Measurements from ENCODE around the gene CTSL.
A peak's percentile ranks its signal among the peaks of the same experiment; 100 is the strongest.

CTSL gene

DNA sequence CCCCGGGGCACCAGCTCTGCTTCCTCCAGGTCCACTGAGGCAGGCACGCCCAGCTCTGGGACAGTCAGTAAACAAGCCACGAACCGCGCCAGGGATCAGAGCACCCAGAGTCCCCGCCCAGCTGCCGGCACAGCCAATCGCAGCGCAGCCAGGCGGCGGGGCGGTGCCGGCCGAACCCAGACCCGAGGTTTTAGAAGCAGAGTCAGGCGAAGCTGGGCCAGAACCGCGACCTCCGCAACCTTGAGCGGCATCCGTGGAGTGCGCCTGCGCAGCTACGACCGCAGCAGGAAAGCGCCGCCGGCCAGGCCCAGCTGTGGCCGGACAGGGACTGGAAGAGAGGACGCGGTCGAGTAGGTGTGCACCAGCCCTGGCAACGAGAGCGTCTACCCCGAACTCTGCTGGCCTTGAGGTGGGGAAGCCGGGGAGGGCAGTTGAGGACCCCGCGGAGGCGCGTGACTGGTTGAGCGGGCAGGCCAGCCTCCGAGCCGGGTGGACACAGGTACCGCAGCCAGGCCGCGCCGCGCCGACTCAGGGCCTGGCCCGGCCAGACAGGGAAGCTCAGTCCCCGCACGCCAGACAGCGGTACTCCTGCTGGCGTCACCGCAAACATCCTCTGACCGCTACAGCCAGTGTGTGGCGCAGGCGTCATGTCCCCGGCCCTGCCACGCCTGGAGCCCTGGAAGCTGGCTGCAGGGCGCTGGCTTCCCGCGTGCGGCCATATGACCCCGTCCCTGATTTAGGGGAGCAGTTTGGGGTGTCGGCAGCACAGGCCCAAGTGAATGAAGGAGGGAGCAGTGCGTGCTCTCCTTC, at the start of gene CTSL:
Gene CTSL, plus strand, starts transcription at position 220 of the 810 bp plus-strand sequence. CDS start 1,485 bp downstream, outside the sequence.
- DNase-seq, result peak; percentile 63

DNA sequence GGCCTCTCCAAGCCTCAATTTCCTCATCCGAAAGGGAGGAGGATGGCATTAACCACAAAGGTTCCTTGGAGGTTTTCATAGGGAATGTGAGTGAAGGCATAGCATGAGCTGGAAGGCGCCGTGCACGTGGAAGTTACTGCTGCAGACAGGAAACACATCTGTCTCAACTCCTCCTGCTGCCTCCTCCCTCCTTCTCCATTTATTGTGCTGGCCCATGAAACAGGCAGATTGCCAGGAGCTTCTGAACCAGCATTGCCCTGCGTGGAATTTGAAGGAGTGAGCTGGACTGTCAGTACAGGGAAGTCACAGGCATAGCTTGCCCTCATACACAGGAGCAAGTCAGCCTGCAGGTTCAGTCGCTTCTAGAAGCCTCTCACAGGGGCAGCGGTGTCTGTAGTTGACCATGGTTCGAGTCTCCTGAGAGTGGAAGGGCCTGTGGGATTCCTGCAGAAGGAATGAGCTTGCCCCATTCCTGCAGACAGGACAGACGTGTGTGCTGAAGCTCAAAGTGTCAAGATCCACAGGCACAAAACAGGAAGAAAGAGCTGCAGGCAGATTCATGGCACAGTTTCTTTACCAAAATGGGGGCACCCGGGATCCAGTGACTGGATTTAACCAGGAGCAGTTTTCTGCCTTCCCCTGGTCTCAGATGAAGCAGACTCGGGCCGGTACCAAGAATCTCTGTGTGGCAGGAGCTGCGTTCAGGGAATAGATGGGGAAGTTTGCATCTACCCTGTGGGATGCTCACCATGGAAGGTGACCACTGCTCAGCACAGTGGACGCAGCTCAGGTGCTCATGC, 48.7 kb upstream of the CTSL start:
- DNase-seq, result no peak

GRCh38 chr9:87677776-87678587, 47.9 kb upstream of the CTSL start:
- DNase-seq, result no peak

GRCh38 chr9:87678650-87679355, 47.1 kb upstream of the CTSL start:
- DNase-seq, result no peak

- no peak for DNase-seq
Measured at GRCh38 chr9:87681271-87682061, 44.5 kb upstream of the CTSL start.

GRCh38 chr9:87682085-87682484, 43.8 kb upstream of the CTSL start:
- no peak for DNase-seq

DNA sequence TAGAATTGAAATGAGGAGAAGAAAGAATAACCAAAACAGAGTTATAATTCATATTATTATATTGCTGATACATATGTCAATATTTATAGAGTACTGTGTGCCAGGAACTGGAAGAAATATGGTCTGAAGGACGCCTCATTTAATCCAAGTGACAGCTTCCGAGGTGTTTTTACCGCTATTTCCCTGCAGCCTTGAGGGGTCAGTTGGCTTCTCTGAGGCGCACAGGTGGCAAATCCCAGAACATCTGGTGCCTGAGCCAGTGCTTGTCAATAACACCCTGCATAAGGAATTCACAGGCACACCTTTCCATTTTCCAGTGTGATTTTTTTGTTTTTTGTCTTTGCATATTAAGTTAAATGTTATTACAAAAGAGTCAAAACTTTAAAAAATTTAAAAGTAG, 43.3 kb upstream of the CTSL start:
- no peak for DNase-seq

DNA sequence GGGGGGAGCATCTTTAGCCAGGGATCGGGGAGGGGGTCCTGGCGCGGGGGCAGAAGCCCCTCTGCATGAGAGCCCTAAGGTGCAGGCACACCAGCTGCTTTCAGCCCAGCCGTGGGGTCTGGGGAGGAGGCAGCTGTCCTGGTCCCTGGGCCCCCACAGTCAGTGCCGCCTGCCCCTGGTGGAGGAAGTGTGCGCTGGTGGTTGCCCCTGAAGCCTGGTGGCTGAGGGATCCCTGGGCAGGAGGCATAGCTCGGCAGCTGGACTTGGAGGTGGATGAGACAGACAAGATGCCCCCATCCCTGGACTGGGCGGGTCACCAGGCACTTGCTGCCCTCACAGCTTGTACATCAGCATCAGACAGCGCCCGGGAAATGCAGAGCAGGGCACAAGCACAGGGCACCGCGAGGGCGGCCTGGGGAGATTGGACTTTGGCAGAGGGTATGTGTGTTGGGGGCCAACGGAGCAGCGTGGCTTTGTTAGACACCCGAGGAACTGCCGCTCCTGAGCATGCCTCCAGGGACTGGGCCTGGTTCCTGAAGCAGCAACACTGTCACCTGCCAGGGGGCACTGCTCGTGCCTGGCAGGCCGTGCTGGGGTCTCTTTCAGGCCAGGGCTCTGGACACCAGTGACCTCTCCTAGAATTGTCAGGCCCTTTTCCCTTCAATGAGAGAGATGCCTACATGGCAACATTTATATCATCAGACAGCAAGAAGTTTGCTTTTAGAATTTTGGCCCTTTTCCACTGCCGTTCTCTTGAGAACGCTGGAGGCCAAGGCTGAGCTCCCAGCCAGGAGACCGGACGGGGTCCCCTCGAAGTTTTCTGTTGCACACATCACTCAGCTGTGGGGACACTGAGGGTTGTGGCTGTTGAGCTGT, 41.9 kb upstream of the CTSL start:
- DNase-seq, result no peak

GRCh38 chr9:87684627-87685219, 41.2 kb upstream of the CTSL start:
- no peak for DNase-seq

- DNase-seq, result no peak
Measured at GRCh38 chr9:87685441-87685840, 40.5 kb upstream of the CTSL start.

- no peak for DNase-seq
Measured at GRCh38 chr9:87685871-87686519, 39.9 kb upstream of the CTSL start.

DNA sequence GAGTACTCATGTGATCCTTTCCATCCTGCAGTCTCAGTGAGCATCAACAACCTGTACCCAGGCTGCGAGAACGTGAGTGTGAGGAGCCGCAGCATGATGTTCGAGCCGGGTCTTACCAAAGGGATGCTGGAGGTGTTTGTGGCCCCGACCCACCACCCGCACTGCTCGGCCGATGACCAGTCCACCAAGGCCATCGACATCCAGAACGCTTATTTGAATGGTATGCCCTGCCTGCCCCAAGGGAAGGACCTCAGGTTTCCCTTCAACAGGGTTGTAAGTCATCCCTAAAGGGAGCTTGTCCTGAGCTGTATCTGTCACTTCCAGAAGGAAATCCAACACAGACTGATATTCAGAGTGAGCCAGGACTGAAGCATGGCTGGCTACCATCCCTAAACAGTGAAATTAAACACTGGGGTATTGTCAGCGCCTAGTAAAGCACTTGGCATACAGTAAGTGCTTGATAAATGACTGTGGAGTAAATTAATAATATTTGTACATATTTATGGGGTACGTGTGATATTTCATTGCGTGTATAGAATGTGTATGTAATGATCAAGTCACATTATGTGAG, 39.3 kb upstream of the CTSL start:
- DNase-seq, result no peak

DNA sequence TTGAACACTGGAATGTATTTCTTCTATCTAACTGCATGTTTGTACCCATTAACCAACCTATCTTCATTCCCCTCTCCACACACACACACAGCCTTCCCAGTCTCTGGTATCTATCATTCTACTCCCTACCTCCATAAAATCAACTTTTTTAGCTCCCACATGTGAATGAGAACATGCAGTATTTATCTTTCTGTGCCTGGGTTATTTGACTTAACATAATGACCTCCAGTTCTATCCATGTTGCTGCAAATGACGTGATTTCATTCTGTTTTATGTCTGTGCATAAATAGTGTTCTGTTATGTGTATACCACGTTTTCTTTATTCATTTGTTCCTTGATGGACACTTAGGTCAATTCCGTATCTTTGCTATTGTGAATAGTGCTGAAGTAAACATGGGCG, 38.7 kb upstream of the CTSL start:
- no peak for DNase-seq

- no peak for DNase-seq
Measured at GRCh38 chr9:87694236-87694755, 31.6 kb upstream of the CTSL start.

DNA sequence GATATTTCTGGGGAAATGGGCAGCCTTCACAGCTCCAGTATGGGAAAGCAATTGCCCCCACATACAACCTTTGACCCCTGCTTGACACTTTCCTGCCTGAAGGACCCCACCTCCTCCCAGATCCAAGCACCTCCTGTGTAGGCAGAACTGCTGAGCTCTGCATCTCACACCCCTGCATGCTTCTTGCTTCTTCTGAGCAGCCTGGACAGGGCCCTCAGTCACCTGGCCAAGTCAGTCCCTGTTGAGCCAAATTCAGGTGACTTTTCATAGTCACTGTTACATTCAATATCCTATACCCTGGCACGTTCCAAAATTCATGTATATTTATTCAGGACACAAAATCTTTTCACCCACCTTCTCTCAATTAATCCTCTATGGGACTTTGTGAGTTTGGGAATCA, 30.4 kb upstream of the CTSL start:
- DNase-seq, result no peak

DNA sequence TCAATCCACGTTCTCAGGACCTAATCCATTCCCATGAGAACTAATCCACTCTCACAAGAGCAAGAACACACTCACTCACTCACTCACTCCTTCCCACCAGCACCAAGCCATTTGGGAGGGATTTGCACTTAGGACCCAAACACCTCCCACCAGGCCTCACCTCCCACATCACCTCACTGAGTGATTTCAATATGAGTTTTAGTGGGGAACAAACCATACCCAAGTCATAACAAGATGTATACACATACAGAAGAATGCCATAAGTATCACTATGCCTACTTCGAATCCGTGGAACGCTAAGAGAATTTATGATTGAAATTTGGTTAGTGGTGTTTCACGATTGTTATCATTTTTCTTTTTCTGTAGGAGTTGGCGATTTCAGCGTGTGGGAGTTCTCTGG, 29.3 kb upstream of the CTSL start:
- no peak for DNase-seq

DNA sequence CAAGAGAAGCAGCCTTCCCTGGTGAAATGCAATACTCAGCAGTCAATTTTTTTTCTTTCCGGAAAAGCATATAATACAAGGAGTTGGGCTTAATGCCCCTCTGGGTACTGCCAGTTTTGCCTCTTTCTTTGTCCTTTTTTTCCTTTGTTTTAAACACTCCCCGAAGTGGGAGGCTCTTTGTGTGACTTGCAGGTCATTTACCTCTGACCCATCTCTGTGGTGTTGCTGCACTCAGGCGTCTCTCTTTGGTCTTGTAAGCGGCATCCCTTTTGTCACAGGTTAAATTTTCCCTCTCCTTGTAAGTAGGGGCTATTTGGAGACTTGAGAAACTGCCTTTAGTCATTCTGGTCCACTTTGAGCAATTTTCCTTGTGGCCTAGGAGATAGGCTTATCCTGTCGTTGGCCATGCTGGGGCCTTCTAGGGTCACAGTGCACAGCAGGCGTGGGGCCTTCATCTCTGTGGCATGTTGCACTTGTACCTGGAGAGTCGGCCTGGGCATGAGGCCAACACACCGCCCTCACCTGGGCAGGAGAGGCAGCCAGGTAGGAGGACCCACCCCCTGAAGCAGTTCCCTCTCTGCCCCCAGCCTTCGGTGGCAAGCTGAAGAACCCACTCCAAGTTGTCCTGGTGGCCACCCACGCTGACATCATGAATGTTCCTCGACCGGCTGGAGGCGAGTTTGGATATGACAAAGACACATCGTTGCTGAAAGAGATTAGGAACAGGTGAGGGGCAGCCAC, 27.7 kb upstream of the CTSL start:
- no peak for DNase-seq

DNA sequence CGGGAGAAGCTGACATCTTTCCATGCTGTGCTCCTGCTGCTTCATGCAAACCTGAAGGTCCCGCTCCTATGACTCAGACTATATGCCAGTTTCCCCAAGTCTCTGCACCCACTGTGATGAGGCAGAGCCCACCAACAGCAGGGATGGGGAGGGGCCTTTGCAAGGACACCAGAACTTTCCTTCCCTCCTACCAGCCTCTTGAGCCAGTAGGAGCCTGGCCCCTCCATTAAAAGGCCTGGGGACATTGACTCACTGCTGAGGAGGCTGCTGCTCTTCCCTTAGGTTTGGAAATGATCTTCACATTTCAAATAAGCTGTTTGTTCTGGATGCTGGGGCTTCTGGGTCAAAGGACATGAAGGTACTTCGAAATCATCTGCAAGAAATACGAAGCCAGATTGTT, 26.1 kb upstream of the CTSL start:
- no peak for DNase-seq

DNA sequence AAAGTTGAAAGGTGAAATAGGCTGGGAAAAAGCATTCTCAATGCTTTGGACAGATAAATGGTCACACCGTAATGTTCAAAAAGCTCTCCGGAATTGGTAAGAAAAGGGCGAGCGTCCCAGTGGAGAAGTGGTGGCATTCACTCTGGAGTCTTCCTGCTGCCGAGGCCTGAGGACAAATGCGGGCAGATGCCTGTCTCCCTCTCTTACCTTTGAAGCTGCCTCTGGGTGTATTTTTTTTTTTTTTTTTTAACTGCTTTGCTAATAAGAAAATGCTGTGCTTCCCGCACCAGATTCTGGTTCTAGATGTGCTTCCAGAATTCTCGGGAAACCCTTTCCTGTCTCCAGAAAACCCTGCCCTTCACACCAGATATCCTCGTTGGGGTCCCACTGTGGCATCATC, 24.4 kb upstream of the CTSL start:
- no peak for DNase-seq
